Activated CD4-positive, alpha-beta T cell treated with anti-CD3 and anti-CD28 coated beads, Interleukin-10, Interleukin-2, amounts not matched to agents 100 ng/mL and 50 ng/mL, durations not matched to agents 16 hours and 8 hours (primary cell): Measurements from ENCODE around the gene MIER2.
A peak's percentile ranks its signal among the peaks of the same experiment; 100 is the strongest.
"Not testable (repeated sequence)": the region's sequence is repeated elsewhere in the genome, so short reads cannot be mapped to it uniquely, and the experiment has no call there.

ENCODE experiments used
- DNase-seq: peaks from one replicate; pipeline ENCODE4 v3.0.0-alpha.2; 2020

Gene MIER2, protein sequence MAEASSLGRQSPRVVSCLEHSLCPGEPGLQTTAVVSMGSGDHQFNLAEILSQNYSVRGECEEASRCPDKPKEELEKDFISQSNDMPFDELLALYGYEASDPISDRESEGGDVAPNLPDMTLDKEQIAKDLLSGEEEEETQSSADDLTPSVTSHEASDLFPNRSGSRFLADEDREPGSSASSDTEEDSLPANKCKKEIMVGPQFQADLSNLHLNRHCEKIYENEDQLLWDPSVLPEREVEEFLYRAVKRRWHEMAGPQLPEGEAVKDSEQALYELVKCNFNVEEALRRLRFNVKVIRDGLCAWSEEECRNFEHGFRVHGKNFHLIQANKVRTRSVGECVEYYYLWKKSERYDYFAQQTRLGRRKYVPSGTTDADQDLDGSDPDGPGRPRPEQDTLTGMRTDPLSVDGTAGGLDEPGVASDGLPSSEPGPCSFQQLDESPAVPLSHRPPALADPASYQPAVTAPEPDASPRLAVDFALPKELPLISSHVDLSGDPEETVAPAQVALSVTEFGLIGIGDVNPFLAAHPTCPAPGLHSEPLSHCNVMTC

GRCh38 chr19:344625-345319, at the start of gene MIER2:
Gene MIER2 (minus strand): TSS chr19:344796. CDS start chr19:344782, 14 bp downstream.
- peak; percentile 92 for DNase-seq

- DNase-seq = not testable (repeated sequence)
These were observed 49.0 kb upstream of the MIER2 start for GRCh38 chr19:393560-393959.

DNA sequence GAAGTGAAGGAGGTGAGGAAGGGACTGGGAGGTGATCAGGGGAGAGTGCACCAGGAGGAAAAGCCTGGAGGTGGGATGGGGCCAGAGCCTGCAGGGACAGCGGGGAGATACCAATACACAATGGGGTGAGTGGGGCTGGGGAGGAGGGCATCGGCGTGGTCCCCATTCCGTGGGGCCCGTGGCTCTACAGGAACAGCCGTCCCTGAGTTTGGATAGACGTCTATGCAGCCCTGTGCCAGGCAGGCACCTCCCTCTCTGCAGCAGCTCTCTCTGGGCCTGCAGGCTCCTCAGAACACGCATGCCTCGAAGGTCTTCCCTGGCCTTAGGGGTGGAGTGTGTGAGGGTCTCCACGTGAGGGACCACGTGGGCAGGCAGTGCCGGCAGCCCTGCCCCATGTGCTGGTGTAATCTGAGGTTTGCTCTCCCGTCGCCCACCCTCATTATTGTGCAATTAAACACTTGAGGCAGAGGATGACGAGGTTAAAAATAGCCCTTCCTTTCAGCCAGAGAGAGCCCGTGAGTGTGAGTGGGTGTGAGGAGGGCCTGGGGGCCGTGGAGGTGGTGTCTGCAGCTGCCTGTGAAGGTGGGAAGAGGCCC, 47.9 kb upstream of the MIER2 start:
- no peak for DNase-seq

DNA sequence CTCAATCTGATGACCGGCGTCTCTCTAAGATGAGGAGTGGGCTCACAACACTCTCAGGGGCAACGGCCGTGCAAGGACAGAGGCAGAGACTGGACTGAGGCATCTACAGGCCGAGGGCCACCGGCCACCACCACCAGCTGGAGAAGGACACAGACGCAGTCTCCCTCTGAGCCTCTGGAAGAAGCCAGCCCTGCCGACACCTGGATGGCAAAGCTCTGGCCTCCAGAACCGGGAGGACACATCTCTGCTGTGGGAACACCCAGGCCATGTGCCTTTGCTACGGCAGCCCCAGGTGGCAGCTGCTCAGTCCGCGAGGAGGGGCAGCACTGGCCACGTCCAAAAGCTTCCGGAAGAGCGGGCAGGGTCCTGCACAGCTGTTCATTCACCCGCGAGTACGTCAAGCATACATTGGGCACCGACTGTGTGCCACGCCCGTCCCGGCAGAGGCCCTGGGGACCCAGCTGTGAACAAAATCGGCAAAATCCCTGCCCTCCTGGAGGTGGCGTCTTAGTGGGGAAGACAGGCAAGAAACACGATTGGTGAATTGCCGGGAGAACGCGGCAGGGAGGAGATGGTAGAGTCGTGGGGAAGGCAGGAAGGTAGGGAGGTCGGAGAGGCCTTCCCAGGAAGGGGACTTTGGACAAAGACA, 47.3 kb upstream of the MIER2 start:
- DNase-seq = no peak

DNA sequence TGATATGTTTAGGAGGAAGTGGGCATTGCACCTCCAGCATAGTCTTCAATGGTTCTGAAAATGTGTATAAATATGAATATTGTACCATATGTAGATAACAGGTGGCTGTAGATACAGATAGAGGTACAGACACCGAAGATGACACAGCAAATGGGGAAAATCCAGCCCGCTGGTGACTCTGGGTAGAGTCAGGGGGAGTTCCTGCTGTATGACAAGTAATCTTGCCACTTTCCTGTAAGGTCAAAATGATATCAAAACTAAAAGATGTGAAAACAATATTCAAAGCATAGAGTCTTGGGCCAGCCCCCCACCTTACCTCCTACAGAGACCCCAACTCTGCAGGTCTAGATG, 46.6 kb upstream of the MIER2 start:
- DNase-seq = no peak

- no peak for DNase-seq
These were observed 46.0 kb upstream of the MIER2 start for GRCh38 chr19:390386-391206.

DNA sequence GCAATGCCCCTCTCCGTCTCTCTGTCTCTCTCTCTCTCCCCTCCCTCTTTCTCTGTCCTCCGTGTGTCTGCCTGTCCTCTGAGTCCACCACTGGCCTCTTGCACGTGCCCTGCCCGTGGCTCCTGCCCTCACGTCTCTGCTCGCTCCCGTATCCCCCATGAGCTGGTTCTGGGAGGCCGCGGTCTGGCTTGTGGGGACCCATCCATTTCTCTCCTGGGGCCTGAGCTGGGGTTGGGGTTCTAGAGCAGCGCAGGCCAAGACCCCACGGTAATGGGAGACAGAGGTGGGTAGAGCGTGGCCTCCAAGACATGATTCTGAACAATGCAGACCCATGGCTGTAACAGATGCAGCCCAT, 45.3 kb upstream of the MIER2 start:
- DNase-seq = no peak

- DNase-seq = no peak
These were observed 44.8 kb upstream of the MIER2 start for GRCh38 chr19:389255-389934.

DNA sequence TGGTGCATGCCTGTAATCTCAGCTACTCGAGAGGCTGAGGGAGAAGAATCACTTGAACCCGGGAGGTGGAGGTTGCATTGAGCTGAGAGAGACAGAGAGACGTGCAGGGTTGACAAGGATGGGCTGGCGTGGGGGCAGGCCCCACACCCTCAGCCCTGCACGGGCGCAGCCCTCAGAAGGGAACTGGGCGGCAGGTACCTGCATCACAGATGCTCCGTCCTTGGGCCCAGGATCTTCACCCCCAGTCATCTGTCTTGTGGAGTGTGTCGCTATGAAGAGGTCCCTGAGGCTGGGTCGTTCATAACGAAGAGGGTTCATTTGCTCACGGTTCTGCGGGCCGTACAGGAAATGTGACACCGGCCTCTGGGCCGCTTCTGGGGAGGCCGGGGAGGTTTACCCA, 44.1 kb upstream of the MIER2 start:
- DNase-seq = no peak

GRCh38 chr19:387777-388176, 43.2 kb upstream of the MIER2 start:
- DNase-seq = no peak

DNA sequence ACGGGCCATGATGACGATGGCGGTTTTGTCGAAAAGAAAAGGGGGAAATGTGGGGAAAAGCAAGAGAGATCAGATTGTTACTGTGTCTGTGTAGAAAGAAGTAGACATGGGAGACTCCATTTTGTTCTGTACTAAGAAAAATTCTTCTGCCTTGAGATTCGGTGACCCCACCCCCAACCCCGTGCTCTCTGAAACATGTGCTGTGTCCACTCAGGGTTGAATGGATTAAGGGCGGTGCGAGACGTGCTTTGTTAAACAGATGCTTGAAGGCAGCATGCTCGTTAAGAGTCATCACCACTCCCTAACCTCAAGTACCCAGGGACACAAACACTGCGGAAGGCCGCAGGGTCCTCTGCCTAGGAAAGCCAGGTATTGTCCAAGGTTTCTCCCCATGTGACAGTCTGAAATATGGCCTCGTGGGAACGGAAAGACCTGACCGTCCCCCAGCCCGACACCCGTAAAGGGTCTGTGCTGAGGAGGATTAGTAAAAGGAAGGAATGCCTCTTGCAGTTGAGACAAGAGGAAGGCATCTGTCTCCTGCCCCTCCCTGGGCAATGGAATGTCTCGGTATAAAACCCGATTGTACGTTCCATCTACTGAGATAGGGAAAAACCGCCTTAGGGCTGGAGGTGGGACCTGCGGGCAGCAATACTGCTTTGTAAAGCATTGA, 42.2 kb upstream of the MIER2 start:
- DNase-seq = not testable (repeated sequence)

DNA sequence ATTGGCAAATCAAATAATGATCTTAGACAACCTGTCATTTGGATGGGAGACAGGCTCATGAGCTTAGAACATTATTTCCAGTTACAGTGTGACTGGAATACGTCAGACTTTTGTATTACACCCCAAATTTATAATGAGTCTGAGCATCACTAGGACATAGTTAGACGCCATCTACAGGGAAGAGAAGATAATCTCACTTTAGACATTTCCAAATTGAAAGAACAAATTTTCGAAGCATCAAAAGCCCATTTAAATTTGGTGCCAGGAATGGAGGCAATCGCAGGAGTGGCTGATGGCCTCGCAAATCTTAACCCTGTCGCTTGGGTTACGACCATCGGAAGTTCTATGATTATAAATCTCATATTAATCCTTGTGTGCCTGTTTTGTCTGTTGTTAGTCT, 41.6 kb upstream of the MIER2 start:
- DNase-seq = not testable (repeated sequence)

DNA sequence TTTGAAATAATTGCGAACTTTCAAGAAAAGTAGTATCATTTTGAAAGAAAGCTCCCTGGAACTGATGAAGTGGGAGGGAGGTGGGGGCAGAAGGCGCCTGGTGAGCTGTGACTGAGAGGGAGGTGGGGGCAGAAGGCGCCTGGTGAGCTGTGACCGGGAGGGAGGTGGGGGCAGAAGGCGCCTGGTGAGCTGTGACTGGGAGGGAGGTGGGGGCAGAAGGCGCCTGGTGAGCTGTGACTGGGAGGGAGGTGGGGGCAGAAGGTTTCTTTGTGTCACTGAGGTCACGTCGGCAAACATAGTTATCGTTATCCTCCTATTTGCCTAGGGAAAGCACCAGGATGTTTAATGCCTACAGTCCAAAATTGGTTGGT, 40.2 kb upstream of the MIER2 start:
- no peak for DNase-seq

- DNase-seq = no peak
These were observed 39.6 kb upstream of the MIER2 start for GRCh38 chr19:383922-384798.

GRCh38 chr19:383040-383439, 38.4 kb upstream of the MIER2 start:
- no peak for DNase-seq

DNA sequence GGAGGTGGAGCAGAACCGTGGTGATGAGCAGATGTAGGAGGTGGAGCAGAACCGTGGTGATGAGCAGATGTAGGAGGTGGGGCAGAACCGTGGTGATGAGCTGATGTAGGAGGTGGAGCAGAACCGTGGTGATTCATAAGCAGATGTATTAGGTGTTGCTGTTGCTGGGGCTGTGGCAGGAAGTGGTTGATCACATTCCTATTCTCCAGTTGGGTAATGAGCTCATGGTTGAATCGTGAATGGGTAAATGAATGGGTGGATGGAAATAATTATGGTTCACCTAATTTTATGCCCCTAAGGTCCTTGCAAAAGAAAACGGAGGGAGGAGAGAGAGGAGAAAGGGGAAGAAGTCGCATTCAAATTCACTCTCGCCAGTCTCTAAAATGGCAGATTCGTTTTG, 38.0 kb upstream of the MIER2 start:
- DNase-seq = peak; percentile 76

GRCh38 chr19:381901-382300, 37.3 kb upstream of the MIER2 start:
- DNase-seq = not testable (repeated sequence)

DNA sequence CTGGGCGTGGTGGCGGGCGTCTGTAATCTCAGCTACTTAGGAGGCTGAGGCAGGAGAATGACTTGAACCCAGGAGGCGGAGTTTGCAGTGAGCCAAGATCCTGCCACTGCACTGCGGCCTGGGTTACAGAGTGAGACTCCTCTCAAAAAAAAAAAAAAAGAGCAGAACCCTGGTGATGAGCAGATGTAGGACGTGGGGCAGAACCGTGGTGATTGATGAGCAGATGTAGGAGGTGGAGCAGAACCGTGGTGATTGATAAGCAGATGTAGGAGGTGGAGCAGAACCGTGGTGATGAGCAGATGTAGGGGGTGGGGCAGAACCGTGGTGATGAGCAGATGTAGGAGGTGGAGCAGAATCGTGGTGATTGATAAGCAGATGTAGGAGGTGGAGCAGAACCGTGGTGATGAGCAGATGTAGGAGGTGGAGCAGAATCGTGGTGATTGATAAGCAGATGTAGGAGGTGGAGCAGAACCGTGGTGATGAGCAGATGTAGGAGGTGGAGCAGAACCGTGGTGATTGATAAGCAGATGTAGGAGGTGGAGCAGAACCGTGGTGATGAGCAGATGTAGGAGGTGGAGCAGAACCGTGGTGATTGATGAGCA, 36.1 kb upstream of the MIER2 start:
- DNase-seq = not testable (repeated sequence)

DNA sequence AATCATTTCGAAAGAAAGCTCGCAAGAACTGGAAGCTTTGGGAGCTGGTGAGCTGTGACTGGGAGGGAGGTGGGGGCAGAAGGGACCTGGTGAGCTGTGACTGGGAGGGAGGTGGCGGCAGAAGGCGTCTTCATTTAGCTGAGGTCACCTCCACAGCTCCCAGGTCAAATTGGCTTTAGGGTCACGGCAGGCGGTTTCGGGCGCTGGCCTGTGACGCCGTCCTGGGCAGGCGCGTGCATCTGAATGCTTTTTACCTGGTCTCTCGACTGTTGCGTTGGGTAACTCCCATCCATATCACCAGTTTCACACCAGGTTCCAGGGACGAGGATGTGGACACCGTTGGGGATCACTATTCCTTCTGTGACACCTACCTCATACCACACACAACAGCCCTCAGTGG, 35.2 kb upstream of the MIER2 start:
- DNase-seq = no peak

- no peak for DNase-seq
These were observed 34.1 kb upstream of the MIER2 start for GRCh38 chr19:378706-379105.
